HCT116 (cell line): ENCODE measurements around the gene ZNF586.

Source experiments
- POLR2AphosphoS5 ChIP-seq: IDR thresholded peaks from 2 replicates; pipeline ENCODE4 v1.6.1; 2011; ENCODE audit warnings: mild to moderate bottlenecking, low read depth, low read length, moderate library complexity
- TF ChIP-seq, protein P1 (sequence below), 3 experiments: fragments of 200-600 bp in 1 of 3; sonication (generic) in 1 of 3; IDR thresholded peaks in 2 of 3; conservative IDR thresholded peaks in 1 of 3; 2 replicates each; pipeline ENCODE4 v1.5.1; 2012 to 2017; ENCODE audit warnings: low read depth in 2 of 3, low read length in 2 of 3, antibody characterized with exemption in 1 of 3, borderline replicate concordance in 1 of 3, control low read depth in 1 of 3, mild to moderate bottlenecking in 1 of 3, mixed read lengths in 1 of 3, mixed run types in 1 of 3, moderate library complexity in 1 of 3; ENCODE audit not compliant: insufficient read depth in 1 of 3

GRCh38 chr19:57755031-57755430, 14.4 kb upstream of the ZNF586 start:
- TF ChIP-seq POLR2AphosphoS5, result no peak
- TF ChIP-seq, protein P1, sequence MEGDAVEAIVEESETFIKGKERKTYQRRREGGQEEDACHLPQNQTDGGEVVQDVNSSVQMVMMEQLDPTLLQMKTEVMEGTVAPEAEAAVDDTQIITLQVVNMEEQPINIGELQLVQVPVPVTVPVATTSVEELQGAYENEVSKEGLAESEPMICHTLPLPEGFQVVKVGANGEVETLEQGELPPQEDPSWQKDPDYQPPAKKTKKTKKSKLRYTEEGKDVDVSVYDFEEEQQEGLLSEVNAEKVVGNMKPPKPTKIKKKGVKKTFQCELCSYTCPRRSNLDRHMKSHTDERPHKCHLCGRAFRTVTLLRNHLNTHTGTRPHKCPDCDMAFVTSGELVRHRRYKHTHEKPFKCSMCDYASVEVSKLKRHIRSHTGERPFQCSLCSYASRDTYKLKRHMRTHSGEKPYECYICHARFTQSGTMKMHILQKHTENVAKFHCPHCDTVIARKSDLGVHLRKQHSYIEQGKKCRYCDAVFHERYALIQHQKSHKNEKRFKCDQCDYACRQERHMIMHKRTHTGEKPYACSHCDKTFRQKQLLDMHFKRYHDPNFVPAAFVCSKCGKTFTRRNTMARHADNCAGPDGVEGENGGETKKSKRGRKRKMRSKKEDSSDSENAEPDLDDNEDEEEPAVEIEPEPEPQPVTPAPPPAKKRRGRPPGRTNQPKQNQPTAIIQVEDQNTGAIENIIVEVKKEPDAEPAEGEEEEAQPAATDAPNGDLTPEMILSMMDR (IDR thresholded peaks at IDR 0.05 in 2 of 3, conservative IDR thresholded peaks at IDR 0.05 in 1 of 3; ENCODE audit: borderline replicate concordance in 1 of 3, insufficient read depth in 1 of 3, low read depth in 2 of 3, low read length in 2 of 3), result no peak
